Sciatic nerve (tissue), 2 donors: ENCODE results near the gene PCDHGB7. TPM values are rescaled to one million over a fixed set of nuclear protein-coding genes. Genes with fewer than 3 reads are reported as not detected.
"Not testable (repeated sequence)": the region's sequence is repeated elsewhere in the genome, so short reads cannot be mapped to it uniquely, and the experiment has no call there.

ENCODE experiments used
- ATAC-seq: fragments of 200-7000 bp; cut with Tn5 transposase; one replicate; pipeline ENCODE4 v1.9.1; 2020; ENCODE audit warnings: mild to moderate bottlenecking, moderate library complexity
- DNase-seq: peaks from one replicate; pipeline ENCODE4 v3.0.0-alpha.2; 2020; ENCODE audit warnings: low spot score
- intact Hi-C: fragments of 100-400 bp; cut with DNase I; formaldehyde crosslinking; loops from one replicate; pipeline ENCODE4 v1.14.2; 2022
- total RNA-seq: library from RNA; stranded (reverse); fragmentation: NEBNext Ultra II Directional; extraction: Animal tissue kit (Norgen Biotek cat#: 25700); gene quantifications from one replicate; pipeline ENCODE4 v1.2.1, GENCODE V29; 2021
- donor health status: DM: no; HTN: no; CAD: no.
- donor health status: DM: no; HTN: no; CAD: no.

PCDHGB7 gene
- total RNA-seq, 1 donor from 2014 or later, result 18.9 TPM

DNA sequence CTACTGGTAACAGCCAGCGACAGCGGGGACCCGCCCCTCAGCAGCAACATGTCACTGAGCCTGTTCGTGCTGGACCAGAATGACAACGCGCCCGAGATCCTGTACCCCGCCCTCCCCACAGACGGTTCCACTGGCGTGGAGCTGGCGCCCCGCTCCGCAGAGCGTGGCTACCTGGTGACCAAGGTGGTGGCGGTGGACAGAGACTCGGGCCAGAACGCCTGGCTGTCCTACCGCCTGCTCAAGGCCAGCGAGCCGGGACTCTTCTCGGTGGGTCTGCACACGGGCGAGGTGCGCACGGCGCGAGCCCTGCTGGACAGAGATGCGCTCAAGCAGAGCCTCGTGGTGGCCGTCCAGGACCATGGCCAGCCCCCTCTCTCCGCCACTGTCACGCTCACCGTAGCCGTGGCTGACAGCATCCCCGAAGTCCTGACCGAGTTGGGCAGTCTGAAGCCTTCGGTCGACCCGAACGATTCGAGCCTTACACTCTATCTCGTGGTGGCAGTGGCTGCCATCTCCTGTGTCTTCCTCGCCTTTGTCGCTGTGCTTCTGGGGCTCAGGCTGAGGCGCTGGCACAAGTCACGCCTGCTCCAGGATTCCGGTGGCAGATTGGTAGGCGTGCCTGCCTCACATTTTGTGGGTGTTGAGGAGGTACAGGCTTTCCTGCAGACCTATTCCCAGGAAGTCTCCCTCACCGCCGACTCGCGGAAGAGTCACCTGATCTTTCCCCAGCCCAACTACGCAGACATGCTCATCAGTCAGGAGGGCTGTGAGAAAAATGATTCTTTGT is 22.9 kb upstream of the PCDHGB7 start:
- DNase-seq, intact Hi-C loops, ATAC-seq: not testable (repeated sequence)

DNA sequence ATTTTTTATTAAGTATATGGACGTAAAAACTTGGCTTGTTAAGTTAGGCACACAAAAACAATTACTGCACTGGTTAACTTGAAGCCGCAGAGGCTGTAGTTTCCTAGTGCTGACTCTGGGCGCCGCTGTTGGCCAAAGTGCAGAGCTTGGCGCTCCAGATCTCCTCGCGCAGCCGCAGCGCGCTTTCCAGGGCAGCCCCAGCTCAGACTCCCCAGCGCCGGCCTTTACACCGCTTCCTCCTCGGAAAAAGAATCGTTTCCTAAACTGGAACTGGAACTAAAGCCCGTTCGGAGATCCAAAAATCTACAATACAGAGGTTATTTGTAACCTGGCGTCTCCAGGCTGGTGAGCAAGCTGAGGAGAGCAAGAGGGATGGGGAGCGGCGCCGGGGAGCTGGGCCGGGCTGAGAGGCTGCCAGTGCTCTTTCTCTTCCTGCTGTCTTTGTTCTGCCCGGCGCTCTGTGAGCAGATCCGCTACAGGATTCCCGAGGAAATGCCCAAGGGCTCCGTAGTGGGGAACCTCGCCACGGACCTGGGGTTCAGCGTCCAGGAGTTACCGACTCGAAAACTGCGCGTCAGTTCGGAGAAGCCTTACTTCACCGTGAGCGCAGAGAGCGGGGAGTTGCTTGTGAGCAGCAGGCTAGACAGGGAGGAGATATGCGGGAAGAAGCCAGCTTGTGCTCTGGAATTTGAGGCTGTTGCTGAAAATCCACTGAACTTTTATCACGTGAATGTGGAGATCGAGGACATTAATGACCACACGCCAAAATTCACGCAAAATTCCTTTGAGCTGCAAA is 19.5 kb upstream of the PCDHGB7 start, which contains the start of gene PCDHGB5:
TSS of gene PCDHGB5 (plus strand) at position 192 of the 796 bp plus-strand sequence. CDS start at position 373, 181 bp downstream.
- DNase-seq (peak; percentile 64), ATAC-seq (peak; percentile 84)
- intact Hi-C loops, result not testable (repeated sequence)

DNA sequence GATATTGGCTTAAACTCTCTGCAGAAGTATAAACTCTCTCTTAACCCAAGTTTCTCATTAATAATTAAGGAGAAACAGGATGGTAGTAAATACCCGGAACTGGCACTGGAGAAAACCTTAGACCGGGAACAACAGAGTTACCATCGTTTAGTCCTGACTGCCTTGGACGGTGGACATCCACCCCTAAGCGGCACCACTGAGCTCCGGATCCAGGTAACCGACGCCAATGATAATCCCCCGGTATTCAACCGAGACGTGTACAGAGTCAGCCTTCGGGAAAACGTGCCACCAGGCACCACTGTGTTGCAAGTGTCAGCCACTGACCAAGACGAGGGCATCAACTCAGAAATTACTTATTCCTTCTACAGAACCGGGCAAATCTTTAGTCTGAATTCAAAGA is 18.9 kb upstream of the PCDHGB7 start:
- intact Hi-C loops, result no loop called here

DNA sequence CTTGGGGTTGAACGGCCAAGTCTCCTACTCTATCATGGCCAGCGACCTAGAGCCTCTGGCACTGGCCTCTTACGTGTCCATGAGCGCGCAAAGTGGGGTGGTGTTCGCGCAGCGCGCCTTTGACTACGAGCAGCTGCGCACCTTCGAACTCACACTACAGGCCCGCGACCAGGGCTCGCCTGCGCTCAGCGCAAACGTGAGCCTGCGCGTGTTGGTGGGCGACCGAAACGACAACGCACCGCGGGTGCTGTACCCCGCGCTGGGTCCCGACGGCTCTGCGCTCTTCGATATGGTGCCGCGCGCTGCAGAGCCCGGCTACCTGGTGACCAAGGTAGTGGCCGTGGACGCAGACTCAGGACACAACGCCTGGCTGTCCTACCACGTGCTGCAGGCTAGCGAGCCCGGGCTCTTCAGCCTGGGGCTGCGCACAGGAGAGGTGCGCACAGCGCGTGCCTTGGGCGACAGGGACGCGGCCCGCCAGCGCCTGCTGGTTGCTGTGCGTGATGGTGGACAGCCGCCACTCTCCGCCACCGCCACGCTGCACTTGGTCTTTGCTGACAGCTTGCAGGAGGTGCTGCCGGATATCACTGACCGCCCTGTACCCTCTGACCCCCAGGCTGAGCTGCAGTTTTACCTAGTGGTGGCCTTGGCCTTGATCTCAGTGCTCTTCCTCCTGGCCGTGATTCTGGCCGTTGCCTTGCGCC is 17.8 kb upstream of the PCDHGB7 start:
- intact Hi-C loops, result no loop called here

More for the DNA sequence above, 18.9 kb upstream of the PCDHGB7 start:
- ATAC-seq (no peak), DNase-seq (no peak)

DNA sequence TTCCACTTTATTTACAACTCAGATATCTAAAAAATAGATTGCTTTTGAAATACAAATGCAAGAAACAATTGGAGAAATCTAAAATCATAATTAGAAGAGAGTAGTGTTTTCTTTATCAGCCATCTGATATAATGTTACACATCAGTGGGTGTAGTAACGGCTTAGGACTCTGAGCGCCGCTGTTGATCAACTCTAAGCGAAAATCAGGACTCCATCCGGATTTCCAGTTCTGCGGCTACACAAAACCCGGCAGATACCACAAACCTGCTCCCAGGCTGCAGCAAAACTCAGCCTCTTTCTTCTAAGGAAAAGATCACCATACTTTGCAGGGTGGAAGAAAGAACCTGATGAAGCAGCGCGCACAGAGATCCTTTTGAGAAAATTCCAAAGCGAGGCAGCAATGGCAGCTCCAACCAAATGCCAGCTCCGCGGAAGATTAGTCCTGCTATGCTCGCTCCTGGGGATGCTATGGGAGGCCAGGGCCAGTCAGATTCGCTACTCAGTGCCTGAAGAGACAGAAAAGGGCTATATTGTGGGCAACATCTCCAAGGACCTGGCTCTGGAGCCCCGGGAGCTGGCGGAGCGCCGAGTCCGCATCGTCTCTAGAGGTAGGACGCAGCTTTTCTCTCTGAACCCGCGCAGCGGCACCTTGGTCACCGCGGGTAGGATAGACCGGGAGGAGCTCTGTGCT is 14.8 kb upstream of the PCDHGB7 start, which contains the start of gene PCDHGA9:
TSS of gene PCDHGA9 (plus strand) at position 226 of the 691 bp plus-strand sequence. CDS start at position 401, 175 bp downstream.
- intact Hi-C loops, result no loop called here
- ATAC-seq (no peak), DNase-seq (no peak)

More for the DNA sequence above, 17.8 kb upstream of the PCDHGB7 start:
- DNase-seq (no peak), ATAC-seq (no peak)

DNA sequence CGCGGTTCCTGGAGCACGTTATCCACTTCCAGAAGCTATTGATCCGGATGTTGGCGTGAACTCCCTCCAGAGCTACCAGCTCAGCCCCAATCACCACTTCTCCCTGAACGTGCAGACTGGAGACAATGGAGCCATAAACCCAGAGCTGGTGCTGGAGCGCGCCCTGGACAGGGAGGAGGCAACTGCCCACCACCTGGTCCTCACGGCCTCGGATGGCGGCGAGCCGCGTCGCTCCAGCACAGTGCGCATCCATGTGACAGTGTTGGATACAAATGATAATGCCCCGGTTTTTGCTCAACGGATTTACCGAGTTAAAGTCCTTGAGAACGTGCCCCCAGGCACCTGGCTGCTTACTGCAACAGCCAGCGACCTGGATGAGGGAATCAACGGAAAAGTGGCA is 14.1 kb upstream of the PCDHGB7 start:
- intact Hi-C loops, result no loop called here
- ATAC-seq, result no peak
- DNase-seq, result no peak

GRCh38 chr5:141407790-141408505 is 9.5 kb upstream of the PCDHGB7 start, which contains the start of gene PCDHGB6:
Gene PCDHGB6, plus strand, starts transcription at chr5:141408021. Its CDS starts 182 bp downstream, at chr5:141408203.
- peak; percentile 66 for DNase-seq
- intact Hi-C loops, result not testable (repeated sequence)
- ATAC-seq, result peak; percentile 84

GRCh38 chr5:141409598-141410306 is 7.7 kb upstream of the PCDHGB7 start:
- DNase-seq, result no peak
- ATAC-seq, result no peak
- intact Hi-C loops, result no loop called here

DNA sequence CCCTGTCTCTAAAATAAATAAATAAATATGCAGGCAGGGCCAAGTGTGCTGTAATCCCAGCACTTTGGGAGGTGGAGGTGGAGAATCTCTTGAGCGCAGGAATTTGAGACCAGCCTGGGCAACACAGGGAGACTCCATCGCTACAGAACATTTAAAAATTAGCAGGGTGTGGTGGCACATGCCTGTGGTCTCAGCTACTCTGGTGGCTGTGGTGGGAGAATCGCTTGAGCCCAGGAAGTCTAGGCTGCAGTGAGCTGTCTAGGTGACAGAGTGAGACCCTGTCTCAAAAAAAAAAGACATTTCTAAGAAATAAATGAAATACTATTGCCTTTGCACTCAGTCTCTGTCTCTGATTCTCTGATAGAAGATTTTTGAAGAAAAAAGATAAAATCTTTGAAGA is 5.9 kb upstream of the PCDHGB7 start:
- DNase-seq (no peak), ATAC-seq (no peak)
- intact Hi-C loops, result no loop called here

GRCh38 chr5:141412854-141413539 is 4.5 kb upstream of the PCDHGB7 start, which contains the start of gene PCDHGA10:
Gene PCDHGA10, plus strand, starts transcription at chr5:141412987. Its CDS starts 189 bp downstream, at chr5:141413176.
- intact Hi-C loops, result no loop called here
- peak; percentile 39 for ATAC-seq
- DNase-seq, result peak; percentile 59

- ATAC-seq (no peak), DNase-seq (no peak)
- intact Hi-C loops, result no loop called here
These were observed 3.9 kb upstream of the PCDHGB7 start for GRCh38 chr5:141413540-141414069.

DNA sequence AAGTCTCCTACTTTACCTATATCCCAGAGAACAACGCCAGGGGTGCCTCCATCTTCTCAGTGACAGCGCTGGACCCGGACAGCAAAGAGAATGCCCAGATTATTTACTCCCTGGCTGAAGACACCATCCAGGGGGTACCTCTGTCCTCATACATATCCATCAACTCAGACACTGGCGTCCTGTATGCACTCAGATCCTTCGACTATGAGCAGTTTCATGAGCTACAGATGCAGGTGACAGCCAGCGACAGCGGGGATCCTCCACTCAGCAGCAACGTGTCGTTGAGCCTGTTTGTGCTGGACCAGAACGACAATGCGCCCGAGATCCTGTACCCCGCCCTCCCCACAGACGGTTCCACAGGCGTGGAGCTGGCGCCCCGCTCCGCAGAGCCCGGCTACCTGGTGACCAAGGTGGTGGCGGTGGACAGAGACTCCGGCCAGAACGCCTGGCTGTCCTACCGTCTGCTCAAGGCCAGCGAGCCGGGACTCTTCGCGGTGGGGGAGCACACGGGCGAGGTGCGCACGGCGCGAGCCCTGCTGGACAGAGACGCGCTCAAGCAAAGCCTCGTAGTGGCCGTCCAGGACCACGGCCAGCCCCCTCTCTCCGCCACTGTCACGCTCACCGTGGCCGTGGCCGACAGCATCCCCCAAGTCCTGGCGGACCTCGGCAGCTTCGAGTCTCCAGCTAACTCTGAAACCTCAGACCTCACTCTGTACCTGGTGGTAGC is 2.8 kb upstream of the PCDHGB7 start:
- intact Hi-C loops, DNase-seq, ATAC-seq: not testable (repeated sequence)

DNA sequence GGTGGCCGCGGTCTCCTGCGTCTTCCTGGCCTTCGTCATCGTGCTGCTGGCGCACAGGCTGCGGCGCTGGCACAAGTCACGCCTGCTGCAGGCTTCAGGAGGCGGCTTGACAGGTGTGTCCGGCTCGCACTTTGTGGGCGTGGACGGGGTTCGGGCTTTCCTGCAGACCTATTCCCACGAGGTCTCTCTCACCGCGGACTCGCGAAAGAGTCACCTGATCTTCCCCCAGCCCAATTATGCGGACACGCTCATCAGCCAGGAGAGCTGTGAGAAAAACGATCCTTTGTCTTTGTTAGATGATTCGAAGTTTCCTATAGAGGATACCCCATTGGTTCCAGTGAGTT is 2.2 kb upstream of the PCDHGB7 start:
- DNase-seq, ATAC-seq, intact Hi-C loops: not testable (repeated sequence)

- intact Hi-C loops, result no loop called here
- DNase-seq (peak; percentile 52), ATAC-seq (no peak)
These were observed 1.8 kb downstream of the PCDHGB7 start for GRCh38 chr5:141419074-141419880.
